Anterior cingulate cortex (tissue), 58 donors: ENCODE data around the gene EBLN2.
"Not testable (repeated sequence)": the region's sequence is repeated elsewhere in the genome, so short reads cannot be mapped to it uniquely, and the experiment has no call there.

Source experiments
- DNase-seq, 58 donors: peaks; one replicate each; lab custom pipeline; 2025; lab: John Stamatoyannopoulos, UW

The EBLN2 gene

DNA sequence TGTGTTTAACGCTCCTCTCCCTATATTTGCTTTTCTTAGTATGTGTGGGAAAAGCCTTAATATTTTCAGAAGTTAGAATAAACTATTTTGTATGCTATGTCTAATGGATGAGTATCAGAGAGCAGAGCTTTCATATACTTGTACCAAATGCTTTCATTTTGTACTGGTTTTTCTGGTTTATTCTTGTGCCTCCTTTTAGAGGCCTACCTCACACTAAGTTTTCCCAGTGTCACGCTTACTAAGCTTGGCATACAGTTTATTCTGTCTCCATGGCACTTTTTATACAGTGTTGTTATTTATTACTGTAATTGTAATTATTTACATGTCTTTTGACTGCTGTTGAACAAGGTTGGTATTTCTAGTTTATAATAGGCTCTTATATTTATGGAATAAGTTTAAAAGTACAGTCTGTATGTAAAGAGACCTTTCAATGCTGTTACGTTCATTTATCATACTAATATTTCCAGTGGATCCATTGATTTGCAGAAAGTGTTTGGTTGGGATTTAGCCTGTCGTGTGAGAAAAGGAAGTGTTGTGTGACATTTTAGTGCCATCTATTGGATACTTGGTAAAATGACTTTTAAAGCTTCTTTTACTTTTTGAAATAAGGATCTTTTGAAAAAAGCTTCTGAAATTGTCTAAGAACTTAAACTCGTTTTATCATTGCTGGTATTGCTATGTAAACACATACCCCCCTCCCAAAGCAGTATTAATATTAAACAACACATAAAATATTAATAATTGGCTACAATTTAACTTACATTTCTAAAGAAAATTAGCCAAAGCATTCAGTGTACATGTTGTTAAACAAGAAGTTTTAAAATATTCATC lies 5.2 kb upstream of the EBLN2 start:
- peak in 2 of 58 donors; percentile 10 to 48 for DNase-seq

DNA sequence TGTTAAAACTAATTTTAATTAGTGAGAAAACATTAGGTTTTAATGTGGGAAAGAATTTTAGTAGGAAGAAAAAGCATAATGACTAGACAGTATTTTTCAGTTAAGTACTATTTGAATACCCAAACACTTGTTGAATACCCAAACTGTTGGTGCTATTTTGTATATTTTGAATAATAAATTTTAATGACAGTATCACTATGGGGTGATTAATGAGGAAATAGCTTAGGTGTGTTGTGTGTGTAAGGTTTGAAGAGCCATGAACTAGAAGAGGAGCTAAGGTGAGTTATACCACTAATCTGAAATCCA lies 4.7 kb upstream of the EBLN2 start:
- DNase-seq = no peak

DNA sequence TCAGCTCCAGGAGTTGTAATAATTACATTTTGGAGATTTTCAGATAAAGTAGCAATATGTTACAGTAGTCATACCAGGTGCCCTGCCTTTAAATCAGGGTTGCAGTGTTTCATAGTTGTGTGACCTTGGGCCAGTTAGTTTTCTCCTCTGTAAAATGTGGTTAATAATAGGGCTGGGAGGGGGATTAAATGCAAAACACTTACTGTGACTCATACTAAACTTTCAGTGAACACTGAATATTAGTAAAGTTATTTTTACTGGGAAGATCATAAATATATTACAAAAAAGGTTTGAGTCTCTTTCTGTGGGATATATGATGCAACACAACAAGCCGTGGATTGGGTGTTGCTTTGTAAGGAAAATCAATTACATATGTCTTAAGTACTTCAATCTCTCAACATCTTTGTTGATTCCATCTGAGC lies 1.1 kb upstream of the EBLN2 start:
- no peak for DNase-seq

DNA sequence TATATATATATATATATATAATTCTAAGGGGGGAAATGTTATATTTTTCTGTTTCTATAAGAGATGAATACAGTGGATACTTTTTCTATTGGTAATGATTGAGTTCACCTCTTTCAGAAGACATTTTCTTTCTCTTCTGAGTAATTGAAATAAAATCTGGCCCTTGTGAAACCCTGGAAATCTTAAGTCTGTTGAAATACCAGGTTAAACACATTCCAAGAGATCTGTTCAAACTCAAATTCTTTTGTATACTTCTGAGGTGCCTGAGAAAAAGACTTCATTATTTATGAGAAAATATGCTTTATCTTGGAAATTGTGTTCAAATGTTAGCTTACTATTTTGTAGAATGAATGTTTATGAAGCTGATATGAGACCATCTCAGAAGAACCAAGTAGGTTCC lies 4.8 kb downstream of the EBLN2 start:
- not testable (repeated sequence) for DNase-seq

DNA sequence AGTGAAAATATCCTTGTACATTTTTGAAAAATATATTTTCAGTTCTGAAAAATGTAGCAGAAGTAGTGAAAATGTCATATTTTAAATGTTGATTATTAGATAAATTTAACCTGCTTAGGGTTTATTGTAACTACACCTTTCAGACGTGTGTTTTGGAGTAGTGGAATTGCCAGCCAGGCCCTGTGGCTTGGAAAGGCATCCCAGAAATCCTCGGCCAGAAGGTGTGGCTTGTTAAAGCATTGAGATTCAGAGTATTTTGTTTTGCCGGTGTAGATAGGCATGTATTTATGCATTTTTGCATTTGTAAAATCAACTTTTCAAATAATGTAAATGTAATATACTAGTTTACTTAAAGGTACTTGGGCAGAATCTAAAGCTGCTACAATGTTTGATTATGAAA lies 7.0 kb downstream of the EBLN2 start:
- DNase-seq = no peak

DNA sequence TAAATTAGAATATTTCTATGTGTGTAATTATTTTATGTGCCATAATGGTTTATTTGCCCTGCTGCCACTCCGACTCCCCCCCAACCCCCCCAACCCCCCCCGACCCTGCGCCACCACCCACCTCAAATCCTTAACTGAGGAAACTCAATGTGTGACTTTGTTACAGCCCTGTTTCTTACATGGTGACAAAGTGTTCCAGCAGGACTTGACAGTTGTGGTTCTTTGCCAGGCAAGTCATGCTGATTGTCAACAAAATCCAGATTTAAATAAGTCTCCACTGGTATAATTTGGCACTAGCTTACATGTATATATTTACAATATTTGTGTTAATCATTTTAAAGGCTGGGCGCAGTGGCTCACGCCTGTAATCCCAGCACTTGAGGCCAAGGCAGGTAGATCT lies 7.7 kb downstream of the EBLN2 start:
- DNase-seq = no peak

DNA sequence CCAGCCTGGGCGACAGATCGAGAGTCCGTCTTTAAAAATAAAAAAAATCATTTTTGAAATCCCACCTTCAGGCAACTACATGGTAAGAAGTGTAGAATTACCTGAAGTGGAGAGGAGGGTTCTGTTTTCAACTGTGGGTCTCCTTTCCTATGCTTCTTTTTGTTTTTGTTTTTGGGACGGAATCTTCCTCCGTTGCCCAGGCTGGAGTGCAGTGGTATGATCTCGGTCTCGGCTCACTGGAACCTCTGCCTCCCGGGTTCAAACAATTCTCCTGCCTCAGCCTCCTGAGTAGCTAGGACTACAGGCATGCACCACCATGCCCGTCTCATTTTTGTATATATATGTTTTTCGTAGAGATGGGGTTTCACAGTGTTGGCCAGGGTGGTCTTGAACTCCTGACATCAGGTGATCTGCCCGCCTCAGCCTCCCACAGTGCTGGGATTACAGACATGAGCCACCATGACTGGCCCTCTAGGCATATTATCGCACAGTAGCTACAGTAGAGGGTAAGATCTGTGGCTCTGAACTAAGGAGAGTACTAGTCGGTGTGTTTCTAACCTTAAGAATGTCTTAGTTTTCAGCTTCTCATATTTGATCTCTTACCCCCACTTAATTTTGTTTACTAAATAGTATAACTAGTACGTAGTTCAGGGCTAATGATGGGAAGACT lies 8.5 kb downstream of the EBLN2 start:
- DNase-seq = no peak

DNA sequence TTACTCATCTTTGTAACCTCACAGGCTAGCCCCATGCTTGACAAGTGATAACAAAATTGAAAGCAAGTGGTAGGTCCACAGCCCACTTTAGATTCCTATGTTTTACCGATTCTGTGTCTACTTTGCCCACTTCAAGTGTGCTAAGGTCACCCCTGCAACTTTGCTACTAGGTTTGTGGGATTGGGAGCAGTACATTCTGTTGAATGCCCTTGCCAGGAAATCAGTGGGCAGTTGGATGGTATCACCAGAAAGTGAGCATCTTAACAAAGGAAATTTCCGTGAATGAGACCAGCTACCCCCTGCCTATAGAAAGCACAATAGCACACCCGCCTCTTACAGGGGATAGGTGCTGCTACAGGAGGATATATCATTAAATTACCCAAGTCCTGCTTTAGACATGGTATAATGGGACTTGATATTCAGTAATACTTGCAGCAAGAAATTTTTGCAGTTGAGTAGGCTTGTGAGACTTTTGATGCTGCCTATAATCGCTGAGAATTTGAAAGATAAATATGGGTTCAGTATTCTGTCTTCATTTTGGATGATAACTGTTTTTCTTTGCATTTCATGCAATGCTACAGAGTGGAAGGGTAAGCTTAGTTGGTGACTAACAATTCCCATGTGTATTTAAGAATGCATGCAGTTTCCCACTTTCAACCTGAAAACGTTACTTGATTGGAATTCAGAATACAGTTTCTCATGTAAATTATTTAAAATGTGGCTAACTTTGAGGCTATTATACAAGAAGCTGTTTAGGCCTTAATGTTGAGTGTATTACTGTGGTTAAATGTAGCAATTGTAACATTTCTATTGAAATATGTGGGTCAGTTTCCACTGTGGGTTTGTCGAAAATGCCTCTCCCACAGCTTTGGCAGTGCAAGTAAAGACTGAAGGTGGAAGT lies 9.5 kb downstream of the EBLN2 start:
- no peak for DNase-seq

DNA sequence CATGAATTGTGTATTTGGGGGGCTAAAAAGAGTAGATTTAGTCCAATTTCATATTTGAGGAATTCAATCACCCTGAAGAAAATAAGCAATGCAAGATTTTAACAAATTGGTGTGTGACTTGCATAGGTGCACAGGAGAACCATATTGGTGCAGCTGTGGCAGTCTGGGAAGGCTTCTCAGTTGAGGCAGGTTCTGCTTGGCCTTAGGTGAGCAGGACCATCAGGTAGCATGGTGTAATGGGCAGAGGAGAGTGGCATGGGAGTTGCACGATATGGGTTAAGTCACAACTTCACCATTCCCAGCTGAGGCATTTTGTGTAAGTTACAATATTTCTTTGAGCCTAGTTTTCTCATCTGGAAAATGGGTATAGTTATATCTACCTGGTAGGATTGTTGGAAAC lies 10.5 kb downstream of the EBLN2 start:
- DNase-seq = no peak

DNA sequence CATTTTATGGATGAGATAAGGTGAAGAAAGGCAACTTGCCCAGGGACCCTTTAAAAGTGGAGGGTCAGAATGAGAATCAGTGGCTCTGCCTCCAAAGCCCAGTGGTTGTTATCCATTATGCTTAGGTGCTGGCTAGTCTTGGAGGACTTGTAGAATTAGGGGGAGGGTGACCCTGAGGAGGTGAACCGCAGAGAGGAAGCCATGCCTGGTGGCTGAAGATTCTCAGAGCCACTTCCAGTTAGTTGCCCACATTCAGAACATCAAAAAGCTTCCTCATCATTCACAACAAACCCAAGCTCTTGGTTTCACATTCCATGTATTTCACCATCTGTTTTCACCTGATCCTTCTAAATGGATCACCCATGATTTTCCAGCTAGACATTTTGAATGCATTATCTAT lies 11.2 kb downstream of the EBLN2 start:
- no peak for DNase-seq

DNA sequence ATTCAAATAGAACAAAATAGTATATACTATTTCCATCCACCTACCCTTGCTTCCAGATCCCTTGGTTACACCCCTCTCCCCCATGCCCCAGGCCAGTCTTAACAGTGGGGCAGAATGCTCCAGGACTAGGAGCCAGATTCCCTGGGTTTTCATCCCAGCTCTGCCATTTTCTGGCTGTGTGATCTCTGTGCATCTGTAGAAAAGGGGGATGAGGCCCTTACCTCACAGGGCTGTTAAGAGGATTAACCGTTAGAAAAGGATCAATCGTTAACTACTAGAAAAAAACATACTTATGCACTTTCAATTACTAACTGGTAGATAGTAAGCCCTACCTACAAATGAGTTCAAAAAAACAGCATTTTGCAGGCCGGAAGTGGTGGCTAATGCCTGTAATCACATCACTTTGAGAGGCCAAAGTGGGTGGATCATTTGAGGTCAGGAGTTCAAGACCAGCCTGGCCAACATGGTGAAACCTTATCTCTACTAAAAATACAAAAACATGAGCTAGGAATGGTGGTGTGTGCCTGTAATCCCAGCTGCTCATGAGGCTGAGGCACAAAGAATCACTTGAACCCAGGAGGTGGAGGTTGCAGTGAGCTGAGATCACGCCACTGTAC lies 11.7 kb downstream of the EBLN2 start:
- no peak for DNase-seq

DNA sequence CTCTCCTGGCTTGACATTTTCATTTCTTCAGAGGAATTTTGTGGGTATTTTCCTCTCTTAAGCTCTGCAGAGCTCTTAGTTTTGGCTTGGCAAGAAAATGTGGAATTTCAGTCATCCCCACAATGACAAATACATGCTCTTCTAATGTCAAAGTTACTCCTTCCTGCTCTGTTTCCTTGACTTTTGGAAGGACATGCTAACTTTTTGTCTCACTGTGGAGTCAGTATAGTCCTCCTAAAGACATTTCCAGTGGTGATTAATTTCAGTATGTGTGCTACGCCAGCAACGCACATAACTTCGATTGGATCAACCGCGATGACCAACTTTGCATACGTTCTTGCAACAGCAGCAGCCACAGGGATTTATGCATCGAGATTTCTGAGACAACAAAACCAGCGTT lies 13.3 kb downstream of the EBLN2 start:
- no peak for DNase-seq

DNA sequence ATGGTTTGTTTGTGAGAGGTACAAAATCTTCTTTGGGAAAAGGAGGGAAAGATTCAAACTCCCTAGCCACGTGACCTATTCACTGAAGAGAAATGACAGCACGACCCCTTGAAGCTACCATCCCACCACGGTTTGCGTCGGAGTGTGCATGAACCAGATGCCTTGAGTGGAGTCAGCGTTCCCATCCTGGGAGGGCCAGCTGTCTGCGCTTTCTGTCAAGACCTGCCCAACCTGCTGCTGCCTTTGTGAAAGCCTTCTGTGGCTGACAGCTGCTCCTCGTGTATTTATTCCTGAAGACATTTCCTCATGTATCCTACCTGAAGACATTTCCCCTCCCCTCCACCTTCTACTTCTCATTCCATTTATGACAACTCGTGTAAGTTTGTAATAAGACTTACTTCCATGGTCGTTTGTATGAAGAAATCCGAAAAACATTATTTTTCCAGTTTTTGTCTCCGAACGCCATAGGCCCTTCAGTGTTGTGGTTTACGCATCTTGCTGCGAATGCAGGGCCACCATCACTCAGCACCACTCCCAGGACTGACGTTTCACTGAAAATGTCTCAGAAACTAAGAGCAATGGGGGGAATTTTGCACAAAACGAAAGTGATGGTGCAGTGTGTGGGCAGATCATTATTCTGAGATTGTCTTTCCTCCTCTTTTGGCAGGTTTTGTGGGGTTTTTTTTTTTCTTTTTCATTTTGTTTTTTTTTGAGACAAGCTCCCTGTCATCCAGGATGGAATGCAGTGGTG lies 18.9 kb downstream of the EBLN2 start:
- no peak for DNase-seq

DNA sequence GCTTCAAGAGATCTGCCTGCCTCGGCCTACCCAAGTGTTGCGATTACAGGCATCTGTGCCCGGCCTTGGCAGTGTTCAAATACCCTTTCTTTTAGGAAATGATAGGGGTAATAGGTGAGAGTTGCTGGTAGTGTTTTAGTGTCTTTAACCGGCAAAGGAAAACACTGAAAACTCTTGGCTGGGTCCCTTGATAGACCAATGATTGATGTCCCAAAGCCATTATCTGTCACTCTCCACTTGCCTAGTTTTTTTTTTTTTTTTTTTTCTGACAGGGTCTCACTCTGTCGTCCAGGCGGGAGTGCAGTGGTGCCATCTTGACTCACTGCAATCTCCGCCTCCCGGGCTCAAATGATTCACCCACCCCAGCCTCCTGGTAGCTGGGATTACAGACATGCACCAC lies 19.7 kb downstream of the EBLN2 start:
- DNase-seq = no peak

DNA sequence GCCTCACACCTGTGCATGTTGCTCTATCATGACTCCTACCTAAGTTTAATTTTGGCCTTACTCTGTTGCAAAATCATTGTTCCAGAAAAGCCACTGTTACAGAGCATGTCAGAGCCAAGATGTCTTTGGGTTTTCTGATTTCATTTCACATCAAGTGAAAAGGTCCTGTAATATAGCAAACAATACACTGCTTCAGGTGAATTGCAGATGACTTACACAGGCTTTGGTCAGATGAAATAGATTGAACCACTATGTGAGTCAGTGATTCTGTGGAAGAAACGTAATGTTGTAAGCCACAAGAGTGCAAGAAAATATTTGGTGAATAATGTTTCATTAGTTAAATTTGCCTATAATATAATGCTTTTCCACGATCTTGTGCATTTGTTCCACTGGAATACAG lies 22.7 kb downstream of the EBLN2 start:
- no peak for DNase-seq

DNA sequence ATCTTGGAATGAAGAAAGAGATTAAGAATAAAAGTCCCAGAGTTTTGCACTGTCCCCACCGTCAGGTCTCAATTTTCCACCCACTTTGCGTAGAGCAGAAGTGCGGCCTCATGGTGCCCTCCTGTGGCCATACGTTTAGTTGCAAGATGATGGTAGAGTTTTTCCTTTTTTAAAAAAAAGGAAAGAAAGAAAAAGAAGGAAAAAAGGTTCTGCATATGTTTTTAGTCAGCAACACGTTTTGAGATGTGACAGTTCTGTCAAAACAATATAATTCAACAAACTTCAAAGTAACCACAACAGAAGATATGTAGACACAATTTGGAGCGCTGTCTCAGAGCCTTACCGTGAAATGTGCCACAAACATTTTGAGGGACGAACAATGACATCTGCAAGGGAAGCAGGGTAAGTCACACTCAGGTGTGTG lies 24.6 kb downstream of the EBLN2 start:
- DNase-seq = peak in 28 of 58 donors; percentile 1 to 50 (median 10)

DNA sequence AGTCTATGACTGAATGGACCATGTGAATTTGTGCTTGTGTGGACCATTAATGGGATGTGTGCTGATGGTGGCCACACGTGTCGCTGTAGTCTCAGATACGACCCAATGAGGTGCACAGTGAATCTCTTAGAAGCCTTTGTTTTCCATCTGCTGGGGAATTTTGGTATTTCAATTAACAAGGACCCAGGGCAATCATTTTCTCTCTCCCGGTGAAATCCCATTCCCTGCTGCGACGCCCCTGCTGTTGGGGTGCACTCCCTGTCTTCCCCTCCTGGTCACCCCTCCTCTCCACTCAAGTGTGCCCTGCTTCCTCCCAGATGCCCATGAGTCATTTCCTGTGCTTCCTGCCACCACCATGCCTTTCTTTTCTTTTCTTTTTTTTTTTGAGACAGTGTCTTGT lies 32.7 kb downstream of the EBLN2 start:
- no peak for DNase-seq

DNA sequence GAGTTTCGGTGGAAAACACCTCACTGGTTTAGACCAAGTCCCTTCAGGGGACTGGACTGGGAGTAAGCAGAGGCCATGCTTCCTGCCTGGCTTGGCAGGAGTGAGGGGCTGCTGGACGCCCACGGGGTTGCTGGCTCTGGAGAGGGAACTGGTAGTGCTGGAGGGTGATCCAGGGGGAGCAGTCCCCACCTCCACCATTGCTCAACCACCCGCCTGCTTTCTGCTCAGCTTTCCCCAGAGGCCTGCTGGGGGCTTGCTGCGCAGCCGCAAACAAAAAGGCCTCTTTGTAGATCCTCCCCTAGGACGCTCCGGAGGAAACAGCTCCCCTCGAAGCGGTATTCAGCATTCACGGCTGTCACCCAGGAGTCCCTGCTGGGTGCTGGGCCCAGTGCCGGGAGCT lies 33.5 kb downstream of the EBLN2 start:
- DNase-seq = no peak

DNA sequence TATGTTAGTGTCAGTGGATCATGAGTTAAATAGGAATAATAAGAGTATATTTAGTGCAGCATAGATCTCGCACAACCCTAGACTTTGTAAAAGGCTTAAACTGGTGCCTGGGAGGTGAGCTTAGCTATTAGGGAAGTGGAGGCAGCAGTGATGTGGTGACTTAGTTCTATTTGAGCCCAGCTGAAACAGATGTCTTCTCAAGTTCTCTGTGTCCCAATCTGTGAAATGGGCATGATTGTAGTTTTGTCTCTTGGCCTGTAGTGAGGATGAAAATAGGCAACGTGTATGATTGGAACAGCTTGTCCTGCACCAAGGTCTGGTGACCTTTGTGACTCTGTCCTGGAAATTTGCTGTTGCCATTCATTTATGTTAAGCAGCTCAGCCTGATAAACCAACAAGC lies 34.7 kb downstream of the EBLN2 start:
- DNase-seq = no peak

DNA sequence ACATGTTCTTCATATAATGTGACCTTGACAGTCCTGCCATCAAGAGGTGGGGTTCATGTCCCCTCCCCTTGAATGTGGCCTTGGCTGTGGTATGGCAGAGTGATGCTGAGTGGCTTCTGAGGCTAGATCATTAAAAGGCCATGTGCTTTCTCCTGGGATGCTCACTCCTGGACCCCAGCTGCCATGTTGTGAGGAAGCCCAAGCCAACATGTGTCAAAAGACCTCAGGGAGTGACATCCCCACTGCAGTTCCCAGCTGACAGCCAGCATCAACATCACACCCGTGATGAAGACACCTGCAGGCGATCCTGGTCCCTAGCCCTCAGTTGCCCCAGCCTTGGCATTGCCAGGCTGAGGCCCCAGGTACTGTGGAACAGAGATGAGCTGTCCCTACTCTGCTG lies 36.6 kb downstream of the EBLN2 start:
- DNase-seq = no peak
